HG03139 (cell line): ENCODE results near the gene POLD4.

Source experiments
- ATAC-seq: cut with Tn5 transposase; IDR thresholded peaks from one replicate; pipeline ENCODE4 v1.9.1; 2021; ENCODE audit not compliant: unreplicated experiment

POLD4 gene

GRCh38 chr11:67317888-67318555 is 35.3 kb downstream of the POLD4 start:
- no peak for ATAC-seq

DNA sequence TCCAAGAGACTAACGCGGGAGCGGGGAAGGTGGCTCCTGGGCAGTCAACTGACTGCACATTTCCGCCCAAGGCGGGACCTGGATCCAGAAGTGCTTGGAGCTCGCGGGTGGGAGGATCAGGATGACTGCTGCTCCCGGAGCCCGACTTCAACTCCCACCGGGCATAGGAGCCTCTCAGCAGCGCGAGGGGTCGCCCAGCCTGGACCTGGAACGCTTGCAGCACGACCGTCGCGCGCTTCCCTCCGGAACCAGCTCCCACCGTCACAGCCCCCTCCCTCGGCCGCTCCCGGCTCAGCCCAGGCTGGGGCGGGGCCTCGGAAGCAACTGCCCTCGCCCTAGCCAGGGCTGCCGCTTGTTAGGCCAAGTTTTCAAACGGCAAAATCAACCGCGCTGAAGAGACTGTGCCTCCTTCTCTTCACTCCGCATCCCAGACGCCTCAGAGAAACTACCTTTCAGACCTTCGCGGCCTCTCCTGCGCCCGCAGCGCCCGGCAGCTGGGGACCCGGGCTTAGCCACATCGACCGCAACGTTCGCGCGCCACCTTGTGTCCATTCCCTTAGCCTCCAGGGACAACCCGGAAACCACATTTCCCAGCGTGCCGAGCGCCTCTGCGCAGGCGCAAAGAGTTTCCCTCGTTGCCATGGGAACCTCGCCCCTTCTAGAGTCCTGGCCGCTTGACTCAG is 36.0 kb downstream of the POLD4 start:
- peak; percentile 65 for ATAC-seq

DNA sequence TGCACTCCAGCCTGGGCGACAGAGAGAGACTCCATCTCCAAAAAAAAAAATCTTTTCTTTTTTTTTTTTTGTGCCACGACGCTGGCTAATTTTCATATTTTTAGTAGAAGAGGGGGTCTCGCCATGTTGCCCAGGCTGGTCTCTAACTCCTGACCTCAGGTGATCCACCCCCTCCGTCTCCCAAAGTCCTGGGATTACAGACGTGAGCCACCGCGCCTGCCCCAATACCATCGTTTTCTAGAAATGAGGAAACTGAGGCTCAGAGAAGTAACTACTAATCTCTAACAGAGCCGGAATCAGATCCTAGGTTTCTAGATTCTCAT is 36.5 kb downstream of the POLD4 start:
- no peak for ATAC-seq

GRCh38 chr11:67315325-67315909 is 37.9 kb downstream of the POLD4 start:
- ATAC-seq: no peak

DNA sequence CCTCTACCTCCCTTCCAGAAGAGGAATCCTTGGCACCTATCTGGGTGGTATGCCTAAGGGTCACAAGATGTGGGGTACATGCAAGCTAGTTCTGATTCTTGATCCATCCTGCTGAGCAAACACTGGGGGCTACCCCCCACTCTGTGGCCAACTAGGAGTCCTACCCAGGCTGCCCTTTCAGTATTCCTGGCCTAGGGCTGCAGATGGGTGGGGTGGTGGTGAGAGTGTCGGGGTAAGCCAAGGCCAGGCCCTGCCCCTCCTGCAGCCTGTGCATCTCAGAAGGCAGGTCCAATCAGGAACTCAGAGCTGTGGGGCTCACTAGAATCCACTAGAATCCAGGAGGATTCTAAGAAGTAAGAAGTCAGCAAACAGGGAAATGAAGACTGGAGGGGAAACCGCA is 39.1 kb downstream of the POLD4 start:
- ATAC-seq: no peak

DNA sequence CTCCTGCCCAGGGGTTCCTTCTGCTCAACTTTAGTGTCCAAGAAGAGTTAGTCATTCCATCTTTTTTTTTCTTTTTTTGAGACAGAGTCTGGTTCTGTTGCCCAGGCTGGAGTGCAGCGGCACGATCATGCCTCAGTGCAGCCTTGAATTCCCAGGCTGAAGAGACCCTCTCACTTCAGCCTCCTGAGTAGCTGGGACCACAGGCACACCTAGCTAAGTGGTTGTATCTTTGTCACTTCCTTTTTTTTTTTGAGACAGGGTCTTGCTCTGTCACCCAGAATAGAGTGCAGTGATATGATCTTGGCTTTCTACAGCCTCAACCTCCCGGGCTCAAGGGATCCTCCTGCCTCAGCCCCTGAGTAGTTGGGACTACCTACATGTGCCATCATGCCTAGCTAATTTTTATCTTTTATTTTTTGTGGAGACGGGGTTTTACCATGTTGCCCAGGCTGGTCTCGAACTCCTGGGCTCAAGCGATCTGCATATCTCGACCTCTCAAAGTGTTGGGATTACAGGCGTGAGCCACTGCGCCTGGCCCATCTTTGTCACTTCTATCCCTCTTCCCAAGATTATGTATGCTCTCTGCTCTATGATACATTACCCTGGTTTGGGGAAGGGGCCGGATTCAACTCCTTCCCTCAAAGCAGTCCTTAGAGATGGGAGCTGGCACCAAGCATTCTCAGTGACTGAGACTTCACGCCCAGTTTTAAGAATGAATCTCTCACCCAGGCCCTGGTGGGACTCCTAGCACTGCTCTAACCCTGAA is 40.0 kb downstream of the POLD4 start:
- no peak for ATAC-seq

GRCh38 chr11:67312187-67313021 is 40.9 kb downstream of the POLD4 start:
- ATAC-seq: no peak

DNA sequence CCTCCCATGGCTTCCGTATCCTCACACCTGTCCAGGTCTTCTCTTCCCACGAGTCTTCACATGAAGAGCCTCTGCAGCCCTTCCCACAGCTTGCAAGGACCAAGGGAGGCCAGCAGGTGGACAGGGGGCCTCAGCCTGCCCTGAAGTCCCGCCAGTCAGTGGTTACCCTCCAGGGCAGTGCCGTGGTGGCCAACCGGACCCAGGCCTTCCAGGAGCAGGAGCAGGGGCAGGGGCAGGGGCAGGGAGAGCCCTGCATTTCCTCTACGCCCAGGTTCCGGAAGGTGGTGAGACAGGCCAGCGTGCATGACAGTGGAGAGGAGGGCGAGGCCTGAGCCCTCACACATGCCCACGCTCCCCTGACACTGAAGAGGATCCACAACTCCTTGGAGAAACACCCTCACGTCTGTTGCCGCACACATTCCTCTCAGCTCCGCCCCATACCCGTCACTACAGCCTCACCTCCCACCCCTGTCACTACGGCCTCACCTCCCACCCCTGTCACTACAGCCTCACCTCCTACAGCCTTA is 41.7 kb downstream of the POLD4 start:
- ATAC-seq: no peak

DNA sequence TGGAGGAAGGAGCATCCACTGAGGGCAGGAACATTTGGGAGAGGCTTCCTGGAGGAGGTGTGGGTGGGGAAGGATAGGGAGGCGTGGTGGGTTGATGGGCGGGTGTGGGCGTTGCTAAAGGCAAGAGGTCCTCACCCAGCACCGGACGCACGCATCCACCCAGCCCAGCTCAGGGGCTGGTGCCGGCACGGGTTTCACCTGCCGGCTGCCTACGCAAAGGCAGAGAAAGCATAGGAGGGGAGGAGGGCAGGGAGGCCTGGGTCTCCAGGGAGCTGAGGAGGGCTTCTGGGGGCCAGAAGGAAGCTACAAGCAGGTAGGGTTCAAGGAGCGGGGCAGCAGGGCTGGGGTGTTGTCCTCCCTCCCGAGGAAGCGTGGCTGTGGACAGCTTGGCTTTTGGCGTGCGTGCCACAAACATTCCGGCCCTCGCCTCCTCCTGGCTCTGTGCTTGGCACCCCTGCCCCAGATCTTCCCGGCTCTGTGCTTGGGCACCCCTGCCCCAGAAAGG is 42.2 kb downstream of the POLD4 start:
- no peak for ATAC-seq

- ATAC-seq: no peak
Measured at GRCh38 chr11:67310246-67311050, 42.9 kb downstream of the POLD4 start.

DNA sequence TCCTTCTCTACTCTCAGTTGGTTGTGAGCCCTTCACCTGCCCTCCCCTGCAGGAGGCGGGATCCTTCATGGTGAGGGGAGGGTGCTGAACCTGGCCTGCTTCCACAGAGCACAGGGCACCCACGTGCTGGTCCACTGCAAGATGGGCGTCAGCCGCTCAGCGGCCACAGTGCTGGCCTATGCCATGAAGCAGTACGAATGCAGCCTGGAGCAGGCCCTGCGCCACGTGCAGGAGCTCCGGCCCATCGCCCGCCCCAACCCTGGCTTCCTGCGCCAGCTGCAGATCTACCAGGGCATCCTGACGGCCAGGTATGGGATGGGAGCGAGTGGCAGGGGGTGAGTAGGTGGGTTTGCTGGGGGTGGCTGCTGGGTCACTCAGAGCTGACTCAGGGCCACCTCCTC is 43.7 kb downstream of the POLD4 start:
- ATAC-seq: no peak

DNA sequence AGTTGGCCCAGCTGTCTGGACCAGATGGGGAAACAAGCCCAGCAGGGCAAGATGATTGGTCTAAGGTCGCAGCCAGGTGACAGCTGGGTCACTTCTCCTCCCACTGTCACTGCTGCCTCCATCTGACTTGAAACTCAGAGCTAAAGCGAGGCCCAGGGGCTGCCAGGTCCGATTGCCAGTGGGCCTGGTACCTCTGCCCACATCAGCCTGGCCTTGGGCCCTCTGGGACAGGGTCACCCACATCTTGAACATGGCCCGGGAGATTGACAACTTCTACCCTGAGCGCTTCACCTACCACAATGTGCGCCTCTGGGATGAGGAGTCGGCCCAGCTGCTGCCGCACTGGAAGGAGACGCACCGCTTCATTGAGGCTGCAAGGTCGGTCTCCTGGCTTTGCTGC is 44.2 kb downstream of the POLD4 start:
- ATAC-seq: no peak

GRCh38 chr11:67308031-67308866 is 45.1 kb downstream of the POLD4 start:
- no peak for ATAC-seq

- no peak for ATAC-seq
Measured at GRCh38 chr11:67307545-67308001, 45.8 kb downstream of the POLD4 start.

GRCh38 chr11:67306769-67307544 is 46.4 kb downstream of the POLD4 start:
- ATAC-seq: no peak

DNA sequence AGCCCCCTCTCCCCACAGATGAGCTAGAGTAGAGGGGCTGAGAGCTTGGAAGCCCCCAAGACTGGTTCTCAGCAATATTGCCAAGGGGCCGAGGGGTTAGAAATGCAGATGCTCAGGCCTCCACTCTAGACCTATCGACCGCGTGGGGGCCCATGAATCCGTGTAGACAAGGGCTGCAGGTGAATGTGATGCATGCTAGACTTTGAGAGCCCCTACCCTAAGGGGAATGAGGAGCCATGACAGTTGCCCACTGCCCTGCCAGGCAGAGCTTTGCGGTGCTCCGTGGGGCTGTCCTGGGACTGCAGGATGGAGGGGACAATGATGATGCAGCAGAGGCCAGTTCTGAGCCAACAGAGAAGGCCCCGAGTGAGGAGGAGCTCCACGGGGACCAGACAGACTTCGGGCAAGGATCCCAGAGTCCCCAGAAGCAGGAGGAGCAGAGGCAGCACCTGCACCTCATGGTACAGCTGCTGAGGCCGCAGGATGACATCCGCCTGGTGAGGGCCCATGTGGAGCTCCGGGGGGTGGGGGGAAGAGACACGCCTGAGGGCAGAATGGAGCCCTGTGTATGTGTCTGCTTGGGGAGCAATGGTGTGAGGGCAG is 48.7 kb downstream of the POLD4 start:
- no peak for ATAC-seq

- ATAC-seq: no peak
Measured at GRCh38 chr11:67303835-67304411, 49.4 kb downstream of the POLD4 start.
